ENCODE data around the gene NPBWR2. TPM values are rescaled to one million over a fixed set of nuclear protein-coding genes. Genes with fewer than 3 reads are reported as not detected.
A peak's percentile ranks its signal among the peaks of the same experiment; 100 is the strongest.

NPBWR2 gene
- total RNA-seq, 1 experiment from 2014 or later = not detected

- RAD21 ChIA-PET (ENCODE audit: low non-redundant PET in 1 of 2, low total read pairs in 2 of 2, uncharacterized antibody in 2 of 2, unreplicated experiment in 2 of 2) = no interaction called here
- H3K36me3 ChIP-seq (ENCODE audit: control insufficient read depth in 1 of 2, insufficient read depth in 2 of 2, low read length in 2 of 2) = no peaks in the 10 kb centered on the region
- TSS peak; percentile 51 for BruUV-seq (replicated peaks)
- CTCF ChIA-PET = interaction anchor here (0.7 to 1.3 kb wide), 2 partner anchors 38 to 84 kb away, joined by 3 to 4 read pairs; partner anchors contain the start of gene PRPF6
- POLR2A ChIA-PET = interaction anchor here (1.0 kb wide), 1 partner anchor 9 kb away, joined by 3 read pairs; no protein-coding TSS in a partner anchor
- intact Hi-C loops (cut with micrococcal nuclease) = no loop called here
- ATAC-seq (peak; percentile 27), DNase-seq (ENCODE audit: low read depth, low spot score) (peak; percentile 22)
- peaks cover 42 to 54% of the 10 kb centered on the region in 2 experiments for H3K4me1 ChIP-seq (ENCODE audit: control insufficient read depth in 1 of 2, insufficient read depth in 2 of 2, low read length in 2 of 2)
- TF ChIP-seq EZH2 (IDR thresholded peaks at IDR 0.05) = no peak
- TF ChIP-seq JUND (IDR thresholded peaks at IDR 0.05) = no peak
- TF ChIP-seq SRF (IDR thresholded peaks at IDR 0.05; ENCODE audit: low read depth) = no peak
- TF ChIP-seq ELF1 (IDR thresholded peaks at IDR 0.05; ENCODE audit: borderline replicate concordance, low read depth) = no peak
- TF ChIP-seq, protein P1, sequence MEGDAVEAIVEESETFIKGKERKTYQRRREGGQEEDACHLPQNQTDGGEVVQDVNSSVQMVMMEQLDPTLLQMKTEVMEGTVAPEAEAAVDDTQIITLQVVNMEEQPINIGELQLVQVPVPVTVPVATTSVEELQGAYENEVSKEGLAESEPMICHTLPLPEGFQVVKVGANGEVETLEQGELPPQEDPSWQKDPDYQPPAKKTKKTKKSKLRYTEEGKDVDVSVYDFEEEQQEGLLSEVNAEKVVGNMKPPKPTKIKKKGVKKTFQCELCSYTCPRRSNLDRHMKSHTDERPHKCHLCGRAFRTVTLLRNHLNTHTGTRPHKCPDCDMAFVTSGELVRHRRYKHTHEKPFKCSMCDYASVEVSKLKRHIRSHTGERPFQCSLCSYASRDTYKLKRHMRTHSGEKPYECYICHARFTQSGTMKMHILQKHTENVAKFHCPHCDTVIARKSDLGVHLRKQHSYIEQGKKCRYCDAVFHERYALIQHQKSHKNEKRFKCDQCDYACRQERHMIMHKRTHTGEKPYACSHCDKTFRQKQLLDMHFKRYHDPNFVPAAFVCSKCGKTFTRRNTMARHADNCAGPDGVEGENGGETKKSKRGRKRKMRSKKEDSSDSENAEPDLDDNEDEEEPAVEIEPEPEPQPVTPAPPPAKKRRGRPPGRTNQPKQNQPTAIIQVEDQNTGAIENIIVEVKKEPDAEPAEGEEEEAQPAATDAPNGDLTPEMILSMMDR (IDR thresholded peaks at IDR 0.05 in 2 of 3, conservative IDR thresholded peaks at IDR 0.05 in 1 of 3; ENCODE audit: borderline replicate concordance in 1 of 3, insufficient read depth in 1 of 3, low read depth in 2 of 3, low read length in 2 of 3) = no peak
- TF ChIP-seq ZNF274 (IDR thresholded peaks at IDR 0.05; ENCODE audit: low read depth, low read length) = no peak
- no peak for TF ChIP-seq RAD21 (IDR thresholded peaks at IDR 0.05; ENCODE audit: low read depth)
- TF ChIP-seq EGR1 (IDR thresholded peaks at IDR 0.05; ENCODE audit: low read depth) = no peak
- no peak for TF ChIP-seq CBX3 (IDR thresholded peaks at IDR 0.05; ENCODE audit: low read depth)
- H3K9ac ChIP-seq (ENCODE audit: low read length) = peak overlapping the region; percentile 78
- H3K27me3 ChIP-seq (ENCODE audit: insufficient read depth, low read length) = no peaks in the 10 kb centered on the region
- no peaks in the 10 kb centered on the region for H3K9me2 ChIP-seq (ENCODE audit: insufficient read depth)
- H3K79me2 ChIP-seq (ENCODE audit: insufficient read depth, low read length) = no peaks in the 10 kb centered on the region
- H3K4me3 ChIP-seq (replicated peaks in 1 of 2; ENCODE audit: low read depth in 1 of 2, low read length in 2 of 2) = peak overlapping the region; percentile 78 to 84
- no peak overlapping the region for H2AFZ ChIP-seq (ENCODE audit: low read depth, low read length, poor library complexity, severe bottlenecking)
- no peaks in the 10 kb centered on the region for H3K9me3 ChIP-seq (ENCODE audit: control insufficient read depth in 1 of 2, insufficient read depth in 1 of 2, low read depth in 1 of 2, low read length in 2 of 2)
- peak overlapping the region; percentile 84 for H3K4me2 ChIP-seq (ENCODE audit: low read length)
- peak overlapping the region; percentile 76 for H3K27ac ChIP-seq (ENCODE audit: low read depth, low read length)
- no peaks in the 10 kb centered on the region for H4K20me1 ChIP-seq (ENCODE audit: insufficient read depth)
These were observed 43.1 kb downstream of the NPBWR2 start for GRCh38 chr20:64064145-64064698.
